Measurements from ENCODE around the gene USP20. TPM values are rescaled to one million over a fixed set of nuclear protein-coding genes. Genes with fewer than 3 reads are reported as not detected.
"Not testable (repeated sequence)": the region's sequence is repeated elsewhere in the genome, so short reads cannot be mapped to it uniquely, and the experiment has no call there.

The USP20 gene
- total RNA-seq, 2 donors from 2014 or later, result 50.1 to 52.5 TPM

- Mint-ChIP-seq H3K4me1 (peaks cover 9% of the 10 kb centered on the region), H3K9me3 (no peaks in the 10 kb centered on the region), H3K27me3 (no peaks in the 10 kb centered on the region), H3K4me3 (no peak overlapping the region), H3K36me3 (ENCODE audit: low read depth) (peaks cover 83% of the 10 kb centered on the region), H3K27ac (no peak overlapping the region)
- ATAC-seq (replicated peaks), result no peak
Observed at GRCh38 chr9:129881547-129882324, 46.5 kb downstream of the USP20 start.

GRCh38 chr9:129884220-129885017, 49.2 kb downstream of the USP20 start:
- peaks cover 31% of the 10 kb centered on the region for H3K4me1 Mint-ChIP-seq
- H3K4me3 Mint-ChIP-seq, result peak overlapping the region; percentile 84
- no peaks in the 10 kb centered on the region for H3K9me3 Mint-ChIP-seq
- peaks cover 91% of the 10 kb centered on the region for H3K36me3 Mint-ChIP-seq (ENCODE audit: low read depth)
- peak; percentile 49 for ATAC-seq (replicated peaks)
- H3K27me3 Mint-ChIP-seq, result no peaks in the 10 kb centered on the region
- peak overlapping the region; percentile 99 for H3K27ac Mint-ChIP-seq

- H3K4me1 Mint-ChIP-seq, result peaks cover 38% of the 10 kb centered on the region
- peak; percentile 4 for ATAC-seq (replicated peaks)
- no peaks in the 10 kb centered on the region for H3K27me3 Mint-ChIP-seq
- peak overlapping the region; percentile 99 for H3K27ac Mint-ChIP-seq
- H3K36me3 Mint-ChIP-seq (ENCODE audit: low read depth), result peaks cover 91% of the 10 kb centered on the region
- no peaks in the 10 kb centered on the region for H3K9me3 Mint-ChIP-seq
- peak overlapping the region; percentile 84 for H3K4me3 Mint-ChIP-seq
Observed at GRCh38 chr9:129885018-129885669, 49.9 kb downstream of the USP20 start.

GRCh38 chr9:129885670-129886106, 50.4 kb downstream of the USP20 start:
- ATAC-seq (replicated peaks), result peak; percentile 33
- no peaks in the 10 kb centered on the region for H3K27me3 Mint-ChIP-seq

GRCh38 chr9:129886226-129887174, 51.2 kb downstream of the USP20 start:
- Mint-ChIP-seq H3K27me3 (no peaks in the 10 kb centered on the region), H3K36me3 (ENCODE audit: low read depth) (peaks cover 91% of the 10 kb centered on the region), H3K4me3 (peak overlapping the region; percentile 84), H3K27ac (peak overlapping the region; percentile 99), H3K4me1 (peaks cover 42% of the 10 kb centered on the region), H3K9me3 (no peaks in the 10 kb centered on the region)
- peak; percentile 5 for ATAC-seq (replicated peaks)

More at GRCh38 chr9:129885670-129886106, 50.4 kb downstream of the USP20 start:
- Mint-ChIP-seq H3K36me3 (ENCODE audit: low read depth) (peaks cover 91% of the 10 kb centered on the region), H3K4me1 (peaks cover 39% of the 10 kb centered on the region), H3K27ac (peak overlapping the region; percentile 99), H3K9me3 (no peaks in the 10 kb centered on the region), H3K4me3 (peak overlapping the region; percentile 84)

- peak overlapping the region; percentile 99 for H3K27ac Mint-ChIP-seq
- peaks cover 51% of the 10 kb centered on the region for H3K4me1 Mint-ChIP-seq
- peak overlapping the region; percentile 84 for H3K4me3 Mint-ChIP-seq
- no peaks in the 10 kb centered on the region for H3K9me3 Mint-ChIP-seq
- H3K27me3 Mint-ChIP-seq, result no peaks in the 10 kb centered on the region
- peak; percentile 22 for ATAC-seq (replicated peaks)
- H3K36me3 Mint-ChIP-seq (ENCODE audit: low read depth), result peaks cover 94% of the 10 kb centered on the region
Observed at GRCh38 chr9:129887334-129888292, 52.4 kb downstream of the USP20 start.

GRCh38 chr9:129888293-129889121, 53.2 kb downstream of the USP20 start:
- peak; percentile 57 for ATAC-seq (replicated peaks)
- H3K27ac Mint-ChIP-seq, result peak overlapping the region; percentile 99

GRCh38 chr9:129889122-129889940, 54.1 kb downstream of the USP20 start:
- Mint-ChIP-seq H3K27me3 (no peaks in the 10 kb centered on the region), H3K27ac (peak overlapping the region; percentile 99)

More at GRCh38 chr9:129888293-129889121, 53.2 kb downstream of the USP20 start:
- H3K4me1 Mint-ChIP-seq, result peaks cover 56% of the 10 kb centered on the region
- no peaks in the 10 kb centered on the region for H3K27me3 Mint-ChIP-seq
- H3K36me3 Mint-ChIP-seq (ENCODE audit: low read depth), result peaks cover 98% of the 10 kb centered on the region
- no peaks in the 10 kb centered on the region for H3K9me3 Mint-ChIP-seq
- H3K4me3 Mint-ChIP-seq, result peak overlapping the region; percentile 84

GRCh38 chr9:129889941-129890717, 54.9 kb downstream of the USP20 start:
- Mint-ChIP-seq H3K4me1 (peaks cover 63% of the 10 kb centered on the region), H3K4me3 (peak overlapping the region; percentile 84), H3K27me3 (no peaks in the 10 kb centered on the region), H3K9me3 (no peaks in the 10 kb centered on the region), H3K27ac (peak overlapping the region; percentile 99), H3K36me3 (ENCODE audit: low read depth) (peaks cover 98% of the 10 kb centered on the region)
- peak; percentile 3 for ATAC-seq (replicated peaks)

More at GRCh38 chr9:129889122-129889940, 54.1 kb downstream of the USP20 start:
- Mint-ChIP-seq H3K4me1 (peaks cover 56% of the 10 kb centered on the region), H3K36me3 (ENCODE audit: low read depth) (peaks cover 98% of the 10 kb centered on the region), H3K4me3 (peak overlapping the region; percentile 84), H3K9me3 (no peaks in the 10 kb centered on the region)
- no peak for ATAC-seq (replicated peaks)

- H3K27ac Mint-ChIP-seq, result peak overlapping the region; percentile 99
- not testable (repeated sequence) for H3K27me3 Mint-ChIP-seq
Observed at GRCh38 chr9:129890718-129891299, 55.6 kb downstream of the USP20 start.

More at GRCh38 chr9:129890718-129891299, 55.6 kb downstream of the USP20 start:
- not testable (repeated sequence) for H3K9me3 Mint-ChIP-seq
- Mint-ChIP-seq H3K4me1 (peaks cover 67% of the 10 kb centered on the region), H3K4me3 (peak overlapping the region; percentile 84), H3K36me3 (ENCODE audit: low read depth) (peaks cover 98% of the 10 kb centered on the region)
- peak; percentile 2 for ATAC-seq (replicated peaks)

All from activated T-helper 17 cell treated with anti-CD3 and anti-CD28 coated beads, Interleukin-2, amount 50 U/mL, for 72 hours (primary cell).